Stimulated activated CD8-positive, alpha-beta memory T cell treated with anti-CD3 and anti-CD28 coated beads, Interleukin-4, amount 100 ng/mL, for 4 hours (primary cell): Measurements from ENCODE around the gene SOSTDC1.

Source experiments
- DNase-seq, 2 donors: peaks; one replicate each; pipeline ENCODE4 v3.0.0-alpha.2; 2020; ENCODE audit warnings: low read depth in 2 of 2, low spot score in 1 of 2

The SOSTDC1 gene

DNA sequence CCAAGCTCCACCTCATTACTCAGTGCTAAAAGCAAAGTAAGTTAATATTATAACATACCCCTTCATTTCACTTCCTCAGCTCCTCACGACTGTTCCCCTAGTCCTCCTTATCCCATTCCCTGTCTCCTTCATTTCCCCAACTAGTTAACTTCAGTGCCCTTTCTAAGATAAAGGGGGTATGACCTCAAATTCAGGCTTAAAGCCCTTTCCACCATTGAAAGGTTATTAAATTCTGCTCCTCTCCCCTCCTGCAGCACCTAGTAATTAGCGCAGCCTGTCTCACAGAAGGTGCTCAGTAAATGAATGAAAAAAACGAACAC lies 45.2 kb downstream of the SOSTDC1 start:
- no peak for DNase-seq

DNA sequence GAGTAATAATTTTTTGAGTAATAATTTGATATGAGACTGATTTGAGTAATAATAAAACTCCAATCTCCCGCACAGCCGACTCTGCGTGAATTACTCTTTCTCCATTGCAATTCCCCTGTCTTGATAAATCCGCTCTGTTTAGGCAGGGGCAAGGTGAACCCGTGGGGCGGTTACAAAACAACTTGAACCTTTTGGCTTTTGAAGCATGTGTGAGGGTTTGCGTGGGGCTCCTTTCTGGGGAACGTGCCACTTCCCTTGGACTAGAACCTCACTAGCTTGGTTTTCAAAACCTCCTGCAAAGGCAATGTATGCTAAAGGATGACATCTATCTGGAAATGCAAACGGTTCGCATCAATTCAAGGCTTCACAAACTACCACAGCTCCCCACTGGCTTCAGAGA lies 45.7 kb downstream of the SOSTDC1 start:
- no peak for DNase-seq

DNA sequence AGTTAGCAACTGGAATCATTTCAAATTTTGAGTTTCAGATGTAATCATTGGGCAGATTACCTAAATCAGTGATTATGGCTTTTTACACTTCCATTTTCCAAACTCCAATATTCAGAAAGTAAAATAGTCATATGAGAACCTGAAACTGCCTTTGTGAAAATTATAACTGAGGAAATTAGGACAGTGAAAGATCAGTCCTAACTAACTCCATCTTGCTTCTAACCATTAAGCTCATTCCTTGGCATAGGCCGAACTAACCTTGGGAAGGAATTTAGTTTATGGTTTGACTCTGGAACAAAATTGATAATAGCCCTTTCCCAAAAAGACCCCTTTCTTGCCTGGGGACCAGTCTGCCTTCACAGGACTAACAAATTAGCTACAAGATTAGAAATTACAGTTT lies 46.4 kb downstream of the SOSTDC1 start:
- no peak for DNase-seq

DNA sequence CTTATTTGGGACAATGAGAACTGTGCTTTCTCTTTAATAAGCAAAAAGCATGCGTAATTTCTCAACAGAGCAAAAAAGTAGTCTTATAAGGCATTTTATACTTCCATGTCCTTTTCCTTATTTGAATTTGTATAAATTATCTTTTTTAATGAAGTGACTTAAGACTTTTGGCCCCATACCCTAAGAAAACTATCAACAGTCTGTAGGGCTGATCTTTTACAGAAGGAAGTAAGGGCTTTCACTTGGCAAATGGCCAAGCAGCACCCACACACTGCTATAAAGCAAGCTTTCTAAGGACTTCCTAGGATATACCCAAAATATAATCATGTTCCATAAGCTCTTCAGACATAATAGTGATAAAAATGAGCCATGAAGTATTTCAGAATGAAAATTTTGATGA lies 47.6 kb downstream of the SOSTDC1 start:
- DNase-seq: no peak

DNA sequence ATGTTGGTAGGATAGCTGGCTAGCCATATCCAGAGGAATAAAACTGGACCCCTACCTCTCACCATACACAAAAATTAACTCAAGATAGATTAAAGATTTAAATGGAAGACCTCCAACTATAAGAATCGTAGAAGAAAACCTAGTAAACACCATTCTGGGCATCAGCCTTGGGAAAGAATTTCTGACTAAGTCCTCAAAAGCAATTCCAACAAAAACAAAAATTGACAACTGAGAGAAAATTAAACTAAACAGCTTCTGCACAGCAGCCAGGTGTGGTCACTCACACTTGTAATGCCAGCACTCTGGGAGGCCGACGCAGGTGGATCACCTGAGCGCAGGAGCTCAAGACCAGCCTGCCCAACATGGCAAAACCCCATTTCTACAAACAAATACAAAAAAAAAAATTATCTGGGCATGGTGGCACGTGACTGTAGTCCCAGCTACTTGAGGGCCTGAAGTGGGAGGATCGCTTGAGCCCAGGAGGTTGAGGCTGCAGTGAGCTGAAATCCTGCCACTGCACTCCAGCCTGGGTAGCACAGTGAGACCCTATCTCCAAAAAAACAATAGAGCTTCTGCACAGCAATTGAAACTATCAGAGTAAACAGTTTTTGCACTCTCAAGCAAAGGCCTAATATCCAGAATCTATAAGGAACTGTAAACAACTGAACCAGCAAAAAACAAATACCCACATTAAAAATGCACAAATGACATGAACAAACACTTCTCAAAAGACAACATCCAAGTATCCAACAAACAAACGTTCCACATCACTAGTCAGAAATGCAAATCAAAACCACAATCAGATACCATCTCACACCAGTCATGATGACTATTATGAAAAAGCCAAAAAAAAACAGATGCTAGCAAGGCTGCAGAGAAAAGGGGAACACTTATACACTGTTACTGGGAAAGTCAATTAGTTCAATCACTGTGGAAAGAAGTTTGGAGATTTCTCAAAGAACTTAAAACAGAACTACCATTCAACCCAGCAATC lies 49.0 kb downstream of the SOSTDC1 start:
- DNase-seq: no peak

DNA sequence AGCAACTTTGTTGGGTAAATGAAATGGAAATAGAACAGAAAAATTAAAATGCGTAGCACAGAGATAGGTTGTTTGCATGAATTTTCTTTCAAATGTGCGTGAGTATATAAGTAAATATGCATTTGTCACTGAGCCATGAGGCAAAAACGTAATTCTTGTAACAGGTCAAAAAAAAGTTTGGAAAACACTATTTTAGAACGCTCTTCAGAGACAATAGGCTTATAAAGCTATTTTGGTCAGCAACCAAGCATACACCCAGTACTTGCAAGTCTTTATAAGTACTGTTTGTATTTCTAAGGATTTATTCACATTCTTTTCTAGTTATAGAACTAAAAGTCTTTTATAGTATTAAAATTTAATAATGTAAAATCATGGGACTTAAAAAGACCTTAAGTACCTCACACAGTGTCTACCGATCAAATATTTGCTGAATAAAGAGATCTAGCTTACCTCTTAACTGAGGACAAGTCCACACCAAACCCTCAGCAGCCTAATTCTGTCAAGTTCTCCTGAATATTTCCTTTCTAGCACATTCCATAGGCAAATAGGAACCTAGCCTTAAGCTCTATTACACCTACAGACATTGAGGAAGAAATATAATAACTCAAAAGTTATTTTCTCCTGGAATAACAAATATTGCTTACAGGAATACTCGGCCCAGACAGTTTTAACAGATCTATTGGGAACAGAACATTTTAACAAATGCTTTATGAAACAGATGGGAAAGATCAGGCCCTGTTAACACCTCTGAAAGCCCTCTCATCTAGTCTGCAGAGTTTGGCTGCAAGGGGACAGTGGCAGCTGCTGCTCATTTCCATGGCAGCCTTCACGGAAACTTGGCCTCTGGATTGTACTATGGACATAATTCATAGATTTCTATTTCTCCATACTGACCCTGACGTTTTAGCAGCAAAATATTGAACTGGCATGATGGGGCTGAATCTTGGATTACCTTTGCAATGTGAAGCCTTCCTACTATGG lies 53.0 kb downstream of the SOSTDC1 start:
- no peak for DNase-seq
